Left cardiac atrium (tissue), 4 donors: ENCODE results near the gene KRT3. TPM values are rescaled to one million over a fixed set of nuclear protein-coding genes. Genes with fewer than 3 reads are reported as not detected.

Experiments
- ATAC-seq, 2 donors: fragments of 200-7000 bp; cut with Tn5 transposase; one replicate each; pipeline ENCODE4 v1.9.1; 2020; ENCODE audit warnings: mild to moderate bottlenecking in 2 of 2, moderate library complexity in 2 of 2
- DNase-seq: peaks from one replicate; pipeline ENCODE4 v3.0.0-alpha.2; 2020
- intact Hi-C, 2 donors: fragments of 100-400 bp; cut with DNase I; formaldehyde crosslinking; loops; one replicate each; pipeline versions ENCODE4 v1.14.1 to v1.15.1; 2022 to 2023
- long read RNA-seq: library from polyadenylated mRNA; unstranded; transcript quantifications from one replicate; pipeline ENCODE4 v2.0.0, GENCODE V29; 2021
- total RNA-seq, 2 donors: library from RNA; stranded (reverse); fragmentation: NEBNext Ultra II Directional; extraction: Animal tissue kit (Norgen Biotek cat#: 25700); gene quantifications; one replicate each; pipeline ENCODE4 v1.2.1, GENCODE V29; 2021
- donor health status: DM: no; HTN: yes; CAD: no.
- donor health status: DM: no; HTN: yes; CAD: no; lungs with severe emphysema.
- donor health status: DM: yes; HTN: yes; CAD: no.
- donor health status: Dilated cardiomyopathy.

Gene KRT3
- total RNA-seq: not detected
- long read RNA-seq: 0 reads

DNA sequence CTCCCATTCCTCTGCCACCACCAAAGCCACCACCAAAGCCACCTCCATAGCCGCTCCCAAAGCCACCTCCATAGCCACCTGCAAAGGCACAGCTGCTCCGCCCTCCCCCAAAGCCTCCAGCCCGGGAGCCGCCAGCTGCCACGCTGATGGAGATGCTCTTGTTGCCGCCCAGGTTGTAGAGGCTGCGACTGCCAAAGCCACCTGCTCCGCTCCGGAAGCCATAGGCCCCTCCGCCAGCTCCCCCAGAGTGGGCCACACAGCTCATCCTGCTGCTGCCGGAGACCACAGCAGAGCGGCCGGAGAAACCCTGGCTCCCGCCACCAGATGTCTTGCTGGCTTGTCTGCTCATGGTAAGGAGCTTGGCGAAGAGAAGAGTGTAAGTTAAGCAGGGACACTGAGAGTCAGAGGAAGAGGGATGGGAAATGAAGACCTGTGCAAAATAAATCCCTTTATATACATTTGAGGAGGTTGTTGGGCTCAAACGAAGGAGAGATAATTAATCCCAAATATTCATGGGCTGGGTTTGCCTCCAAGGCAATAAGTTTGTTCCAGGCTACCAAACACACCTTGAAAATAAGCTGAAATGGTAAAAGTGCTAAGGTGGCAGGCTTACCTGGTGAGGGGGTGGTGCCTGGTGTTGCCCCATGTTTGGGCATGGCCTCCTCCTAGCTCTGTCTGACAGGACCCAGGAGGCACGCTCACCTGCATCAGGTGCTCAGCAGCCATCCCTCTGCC lies at the start of gene KRT3:
TSS of gene KRT3 (minus strand) at position 424 of the 735 bp plus-strand sequence. CDS start at position 349, 75 bp downstream.
- intact Hi-C loops: no loop called here
- ATAC-seq: no peak
- no peak for DNase-seq

DNA sequence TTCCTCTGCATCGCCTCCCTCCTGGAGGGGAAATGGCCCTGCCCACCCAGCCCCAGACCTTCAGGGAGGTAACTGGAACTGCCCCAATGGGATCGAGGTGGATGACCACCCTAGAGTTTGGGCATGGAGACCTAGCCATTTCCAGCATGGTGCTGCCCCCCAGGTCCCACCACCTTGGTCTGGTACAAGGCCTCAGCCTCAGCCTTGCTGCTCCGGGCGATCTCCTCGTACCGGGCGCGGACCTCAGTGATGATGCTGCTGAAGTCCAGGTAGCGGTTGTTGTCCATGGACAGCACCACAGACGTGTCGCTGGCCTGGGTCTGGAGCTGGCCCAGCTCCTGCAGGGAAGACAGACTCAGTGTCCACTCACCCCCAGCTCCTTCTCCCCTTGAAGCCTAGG lies 48.5 kb upstream of the KRT3 start:
- no peak for ATAC-seq
- intact Hi-C loops: no loop called here
- no peak for DNase-seq

DNA sequence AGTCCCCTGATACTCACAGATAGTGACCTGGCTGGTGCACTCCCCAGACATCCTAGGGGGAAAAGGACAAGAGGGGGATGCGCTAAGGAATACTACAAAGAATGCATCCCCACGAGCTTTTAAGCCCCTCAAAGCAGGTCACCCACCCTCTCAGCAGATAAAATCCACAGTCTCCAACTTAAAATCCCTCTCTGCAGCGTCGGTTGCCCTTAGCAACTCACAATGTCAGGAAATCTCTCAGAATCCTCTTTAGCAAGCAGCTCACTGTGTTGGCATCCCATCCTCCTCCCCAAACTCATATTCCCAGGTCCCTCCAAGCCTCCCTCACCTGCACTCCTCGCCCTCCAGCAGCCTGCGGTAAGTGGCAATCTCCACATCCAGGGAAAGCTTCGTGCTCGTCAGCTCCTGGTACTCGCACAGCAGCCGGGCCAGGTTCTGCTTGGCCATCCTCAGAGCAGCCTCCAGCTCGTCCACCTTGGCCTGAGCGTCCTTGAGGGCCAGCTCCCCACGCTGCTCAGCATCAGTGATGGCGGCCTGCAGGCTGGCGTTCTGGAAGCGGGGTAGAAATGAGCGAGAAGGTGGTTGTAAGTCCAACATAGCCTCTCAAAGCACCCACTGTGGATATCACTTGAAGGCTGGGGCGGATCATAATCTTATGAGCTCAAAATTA lies 43.7 kb upstream of the KRT3 start:
- ATAC-seq: no peak
- no peak for DNase-seq
- intact Hi-C loops: no loop called here

DNA sequence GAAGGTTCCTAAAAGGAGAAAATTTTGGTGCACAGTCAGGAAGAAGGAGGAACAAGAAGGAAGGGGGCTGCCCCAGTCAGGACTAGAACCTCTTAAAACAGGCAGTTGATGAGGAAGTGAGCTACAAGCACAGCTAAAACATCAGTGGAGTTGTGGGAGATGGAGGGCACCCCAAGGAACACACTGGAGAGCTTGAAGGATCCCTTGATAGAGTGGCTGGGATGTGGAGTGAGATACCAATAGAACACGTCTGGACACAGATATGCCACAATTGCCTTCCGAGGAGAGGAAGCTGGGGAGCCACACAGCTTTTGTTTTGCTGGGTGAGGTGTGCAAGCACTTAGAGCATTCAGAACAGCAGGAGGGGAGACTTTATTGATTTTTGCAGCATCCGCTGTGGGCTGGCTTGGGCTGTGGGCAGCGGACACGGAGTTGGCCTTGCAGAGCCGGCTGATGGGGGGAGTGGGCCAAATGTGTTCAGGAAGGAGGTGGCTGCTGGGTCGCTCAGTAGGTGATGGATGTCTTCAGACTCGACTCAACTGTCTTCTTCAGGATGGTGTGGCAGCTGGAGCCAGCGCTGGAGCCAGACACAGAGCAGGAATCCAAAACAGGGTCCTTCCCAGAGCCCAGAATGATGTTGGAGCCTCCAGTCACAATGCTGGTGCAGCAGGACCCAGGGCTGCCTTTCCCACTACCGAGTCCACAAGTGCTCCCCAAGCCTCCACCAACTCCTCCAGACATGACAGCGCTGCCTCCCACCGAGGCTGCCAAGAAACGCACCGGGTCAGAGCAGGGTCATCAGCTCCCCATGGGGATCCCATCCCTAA lies 42.9 kb upstream of the KRT3 start:
- DNase-seq: no peak
- ATAC-seq: no peak
- intact Hi-C loops: no loop called here

DNA sequence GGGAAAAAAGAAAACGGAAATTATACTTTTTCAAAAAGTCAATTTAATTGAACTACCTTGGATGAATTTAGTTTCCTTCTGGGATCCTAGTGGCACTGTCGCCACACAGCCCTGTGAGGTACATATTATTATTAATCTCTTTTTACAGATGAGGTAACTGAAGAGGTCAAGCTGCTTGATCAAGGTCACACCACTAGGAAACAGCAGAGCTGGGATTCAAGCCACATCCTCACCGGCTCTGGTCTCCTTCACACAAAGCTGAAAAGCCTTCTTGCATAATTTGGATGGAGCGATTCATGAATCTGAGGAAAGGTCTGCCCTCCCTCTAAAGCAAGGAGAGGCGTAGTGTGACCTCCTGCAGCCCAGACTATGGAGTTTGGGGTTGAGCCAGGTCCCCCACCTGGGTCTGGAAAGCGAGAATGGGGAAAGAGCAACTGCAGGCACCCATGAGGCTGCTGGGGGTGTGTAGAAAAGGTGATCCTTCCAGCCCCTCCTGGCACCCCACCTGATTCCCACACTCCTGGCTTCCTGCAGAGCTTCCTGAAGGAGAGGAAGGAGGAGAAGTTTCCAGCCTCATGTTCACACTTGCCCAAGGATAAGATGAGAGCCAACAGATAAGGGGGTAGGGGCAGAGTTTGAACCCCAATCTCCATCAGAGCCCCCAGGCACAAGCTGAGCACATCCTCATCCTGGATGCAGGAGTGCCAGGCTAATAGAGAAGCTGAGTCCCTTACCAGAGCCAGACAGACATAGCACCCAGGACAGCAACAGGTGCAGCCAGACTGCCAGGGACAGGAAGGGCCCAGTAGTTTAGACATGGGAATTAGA lies 42.1 kb upstream of the KRT3 start:
- no peak for DNase-seq
- ATAC-seq: no peak
- intact Hi-C loops: no loop called here

DNA sequence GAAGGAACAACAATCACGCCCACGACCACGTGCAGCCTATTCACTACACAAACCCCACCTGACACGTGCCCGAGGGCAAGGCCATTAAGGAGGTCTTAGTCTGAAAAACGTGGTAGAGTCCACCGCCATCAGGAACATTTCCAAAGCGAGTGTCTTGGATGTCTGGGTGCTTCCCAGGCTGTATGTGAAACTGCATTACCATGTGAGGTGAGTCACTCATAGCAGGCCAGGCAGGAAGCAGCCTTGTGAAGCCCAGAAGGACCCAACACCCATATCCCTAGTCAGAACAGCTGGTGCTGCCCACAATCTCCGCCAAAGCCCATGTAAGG lies 41.5 kb upstream of the KRT3 start:
- intact Hi-C loops: no loop called here
- DNase-seq (no peak), ATAC-seq (no peak)

DNA sequence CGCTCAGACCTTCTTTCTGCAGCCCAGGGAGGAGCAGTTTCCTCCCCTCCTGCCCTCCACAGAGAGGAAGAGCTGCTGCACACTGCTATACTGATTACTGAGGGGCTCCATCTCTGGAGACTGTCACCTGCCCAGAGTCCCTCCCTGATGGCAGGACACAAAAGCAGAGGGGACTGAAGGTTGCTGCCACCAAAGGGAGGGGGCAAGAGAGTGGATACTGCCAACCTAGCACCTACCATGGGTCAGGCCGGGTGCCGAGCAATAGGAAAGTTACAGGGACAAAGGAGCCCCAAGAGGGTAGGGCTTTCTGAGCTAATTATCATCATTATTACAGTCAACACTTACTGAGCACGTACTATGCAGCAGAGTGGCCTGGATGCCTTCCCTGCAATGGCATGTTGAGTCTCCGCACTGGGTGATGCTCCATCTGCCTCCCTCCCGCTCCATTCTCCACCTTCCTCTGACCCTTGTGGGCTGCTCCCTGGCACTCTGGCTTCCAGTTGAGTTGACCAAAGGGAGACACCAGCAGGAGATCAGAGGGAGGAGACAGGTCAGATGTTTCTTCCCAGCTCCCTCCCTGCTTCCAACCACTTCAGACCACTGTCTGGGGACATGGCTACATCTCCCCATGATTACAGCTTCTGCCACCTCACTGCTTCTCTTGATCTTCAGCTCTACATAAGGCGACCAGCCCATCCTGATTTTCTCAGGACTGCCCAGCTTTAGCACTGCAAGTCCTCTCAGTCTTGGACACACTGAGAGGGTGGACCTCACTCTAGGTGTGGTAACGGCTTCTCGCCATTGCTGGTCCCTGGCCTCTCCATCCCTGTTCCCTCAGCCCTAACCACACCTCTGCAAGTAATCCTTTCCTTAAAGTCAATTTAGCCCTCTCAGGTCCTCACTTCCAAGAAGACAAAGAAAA lies 40.8 kb upstream of the KRT3 start:
- DNase-seq (no peak), ATAC-seq (no peak)
- intact Hi-C loops: no loop called here

DNA sequence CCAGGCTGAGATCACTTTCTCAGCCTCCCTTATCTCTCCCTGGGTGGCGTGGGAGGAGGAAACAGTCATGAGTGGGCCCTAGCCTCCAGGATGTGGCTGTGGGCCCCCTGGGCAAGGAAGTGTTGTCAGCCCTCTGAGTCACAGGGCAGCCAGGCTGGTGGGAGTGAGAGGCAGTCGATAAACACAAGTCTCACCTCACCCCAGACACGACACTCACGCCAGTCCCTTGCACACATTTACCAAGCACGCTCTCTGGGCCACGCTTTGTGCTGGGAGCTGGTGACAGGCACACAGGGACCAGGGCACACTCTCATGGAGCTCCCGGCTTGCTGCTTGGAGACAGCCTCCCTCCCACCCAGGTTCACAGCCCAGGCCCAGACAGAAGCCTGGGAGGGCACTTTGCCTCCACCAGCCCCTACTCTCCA lies 40.1 kb upstream of the KRT3 start:
- intact Hi-C loops: no loop called here
- DNase-seq: no peak
- ATAC-seq: peak in 1 of 2 donors; percentile 21

DNA sequence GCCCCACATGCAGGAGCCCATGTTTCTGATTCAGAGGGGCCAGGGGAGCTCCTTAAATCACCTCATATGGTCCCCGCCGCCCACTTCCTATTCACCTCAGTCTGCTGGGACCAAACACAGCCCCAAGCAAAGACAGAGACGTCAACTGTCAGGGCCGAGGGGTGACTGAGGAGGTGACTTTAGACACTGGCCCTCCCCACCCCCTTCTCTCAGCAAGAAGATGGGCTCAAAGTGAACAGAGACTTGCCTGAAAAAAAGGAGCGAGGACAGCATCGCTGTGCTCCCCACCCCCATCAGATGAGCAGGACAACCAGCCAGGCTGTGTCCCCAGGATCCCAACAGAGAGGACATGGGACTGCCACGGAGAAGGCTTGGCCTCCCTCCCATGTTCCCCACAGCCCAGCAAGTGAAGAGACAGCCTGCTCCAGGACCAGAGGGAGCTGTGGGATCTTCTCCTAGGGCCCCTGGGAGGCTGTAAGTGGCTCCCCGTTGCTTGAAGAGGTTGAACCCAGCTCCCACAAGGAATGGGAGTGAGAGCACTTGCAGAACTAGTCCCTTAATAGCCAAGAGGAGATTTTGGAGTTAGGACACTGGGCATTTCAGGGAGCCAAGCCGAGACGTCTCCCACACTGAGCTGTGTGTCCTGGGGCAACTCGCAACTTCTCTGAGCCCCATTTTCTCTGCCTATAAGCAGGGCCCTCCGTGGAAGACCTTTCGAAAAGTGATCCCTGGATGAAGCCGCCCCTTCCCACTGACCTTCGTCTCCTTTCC lies 39.5 kb upstream of the KRT3 start:
- ATAC-seq (no peak), DNase-seq (no peak)
- intact Hi-C loops: no loop called here

DNA sequence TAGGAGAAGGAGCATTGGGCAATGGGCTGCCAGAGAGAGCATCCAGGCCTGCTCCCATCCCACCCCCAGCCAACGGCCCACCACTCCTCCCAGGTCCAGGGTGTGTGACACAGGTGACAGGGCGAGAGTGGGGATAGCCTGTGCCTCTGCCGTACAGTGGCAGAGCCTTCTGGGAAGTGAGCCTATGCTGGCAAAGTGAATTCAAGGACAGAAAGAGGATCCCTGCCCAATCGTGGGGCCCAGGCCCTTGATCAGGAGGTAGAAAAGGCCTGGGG lies 38.7 kb upstream of the KRT3 start:
- intact Hi-C loops: no loop called here
- no peak for DNase-seq
- no peak for ATAC-seq

DNA sequence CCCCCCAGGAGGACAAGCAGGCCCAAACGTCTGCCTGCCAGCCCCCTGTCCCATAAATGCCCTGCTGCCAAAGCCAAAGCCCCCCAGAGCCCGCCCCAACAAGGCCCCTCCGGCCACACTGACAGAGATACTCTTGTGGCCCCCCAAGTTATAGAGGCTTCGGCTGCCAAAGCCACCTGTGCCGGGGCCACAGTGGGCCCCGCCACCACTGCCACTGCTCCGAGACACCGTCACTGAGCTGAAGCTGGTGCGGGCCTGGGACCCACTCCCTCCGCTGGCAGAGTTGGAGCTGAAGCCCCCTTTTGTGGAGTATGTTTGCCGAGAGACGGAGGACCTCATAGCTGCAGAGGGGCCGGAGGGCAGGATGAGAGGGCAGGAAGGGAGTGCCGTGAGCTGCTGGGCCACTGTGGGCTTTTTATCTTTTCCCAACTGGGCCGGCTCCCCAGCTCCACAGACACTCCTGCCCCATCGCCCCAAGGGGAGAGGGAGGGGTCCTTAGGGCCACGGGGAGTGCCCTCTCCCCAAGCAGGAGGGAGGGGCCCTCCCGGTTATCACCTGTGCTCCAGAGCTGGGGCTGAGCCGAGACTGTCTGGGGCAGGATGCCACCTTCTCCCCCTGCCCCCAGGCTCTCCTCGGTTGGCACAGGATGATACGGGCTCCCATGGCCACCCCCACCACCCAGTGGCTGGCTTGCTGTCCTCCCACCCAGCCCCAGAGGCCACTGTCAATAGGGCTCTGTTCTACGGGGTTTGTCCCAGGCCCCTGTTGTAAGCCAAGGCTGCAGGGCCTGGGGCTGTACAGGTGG lies 38.2 kb upstream of the KRT3 start, which contains the start of gene KRT79:
TSS of gene KRT79 (minus strand) at position 390 of the 805 bp plus-strand sequence. CDS start at position 339, 51 bp downstream.
- no peak for DNase-seq
- intact Hi-C loops: no loop called here

DNA sequence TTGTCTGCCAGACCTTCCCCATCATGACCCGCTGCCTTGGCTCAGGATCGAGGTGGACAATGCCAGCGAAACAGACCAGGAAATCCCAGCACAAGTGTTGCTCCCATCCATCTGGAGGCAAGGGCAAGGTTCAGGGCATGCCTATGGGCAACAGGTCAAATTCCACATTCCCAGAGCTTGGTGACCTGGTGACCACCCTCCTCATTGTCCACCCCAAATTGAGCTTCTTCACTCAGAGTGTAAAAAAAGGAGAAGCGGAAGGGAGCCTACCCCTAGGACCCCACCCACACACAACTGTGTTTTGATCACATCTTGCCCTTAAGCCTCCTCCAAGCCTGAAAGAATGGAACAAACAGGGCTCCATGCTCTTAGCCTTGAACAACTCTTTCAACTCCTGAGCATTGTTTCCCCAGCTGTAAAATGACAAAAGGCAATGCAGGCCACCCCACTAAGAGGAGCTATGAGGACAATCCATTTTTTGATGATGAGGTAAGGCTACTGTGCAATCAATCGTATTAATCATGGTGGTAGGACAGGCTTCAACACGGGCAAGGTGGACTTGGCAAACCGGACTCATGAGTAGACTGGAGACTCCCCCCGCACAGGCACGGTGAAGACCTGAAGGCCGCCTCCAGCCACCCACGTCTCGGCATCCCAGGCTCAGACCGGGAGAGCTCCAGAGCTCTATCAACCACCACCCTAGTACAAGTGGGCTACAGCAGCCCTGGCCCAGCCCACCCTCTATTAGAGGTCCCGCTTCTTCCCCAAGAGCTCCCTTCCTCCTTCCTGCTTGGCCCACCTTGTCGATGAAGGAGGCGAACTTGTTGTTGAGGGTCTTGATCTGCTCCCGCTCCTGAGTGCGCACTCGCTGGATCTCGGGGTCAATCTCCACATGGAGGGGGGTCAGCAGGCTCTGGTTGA lies 37.3 kb upstream of the KRT3 start:
- no peak for ATAC-seq
- intact Hi-C loops: no loop called here
- DNase-seq: no peak

More for the DNA sequence above, 38.2 kb upstream of the KRT3 start, which contains the start of gene KRT79:
- ATAC-seq: no peak

DNA sequence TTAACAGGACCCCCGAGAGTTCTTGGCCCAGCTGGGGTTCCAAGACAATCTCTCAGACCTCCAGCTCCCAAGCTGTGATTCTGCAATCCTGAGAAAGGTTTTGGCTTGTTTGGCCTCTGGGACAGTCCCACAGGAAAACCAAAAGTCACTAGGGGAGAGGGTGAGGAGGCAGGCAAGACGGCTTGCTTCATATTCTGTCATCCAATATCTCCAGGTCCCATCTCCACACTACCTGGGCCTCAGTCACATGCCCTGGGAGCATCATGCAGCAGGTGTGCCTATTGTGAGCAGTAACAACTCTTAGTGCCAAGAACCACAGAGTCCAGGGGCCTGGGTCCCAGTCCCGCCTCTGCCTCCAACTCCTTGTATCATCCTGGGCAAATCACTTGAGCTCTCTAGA lies 36.5 kb upstream of the KRT3 start:
- peak in 1 of 2 donors; percentile 41 for ATAC-seq
- intact Hi-C loops: no loop called here

DNA sequence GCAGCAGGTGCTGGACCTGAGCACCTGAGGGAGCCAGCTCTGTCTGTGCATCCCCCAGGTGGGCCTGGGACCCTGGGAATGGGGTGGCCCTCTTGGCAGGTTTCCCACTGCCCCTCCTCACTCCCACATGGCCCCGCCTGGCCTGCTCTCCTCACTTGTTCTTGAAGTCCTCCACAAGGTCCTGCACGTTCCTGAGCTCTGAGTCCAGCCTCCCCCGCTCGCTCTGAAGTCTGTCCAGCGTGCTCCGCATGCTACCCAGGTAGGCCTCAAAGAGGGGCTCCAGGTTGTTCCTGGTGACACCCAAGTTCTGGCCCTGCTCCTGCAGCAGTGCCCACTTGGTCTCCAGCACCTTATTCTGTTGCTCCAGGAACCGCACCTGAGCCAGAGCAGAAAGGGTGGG lies 35.3 kb upstream of the KRT3 start:
- DNase-seq (no peak), ATAC-seq (no peak)
- intact Hi-C loops: no loop called here

More for the DNA sequence above, 36.5 kb upstream of the KRT3 start:
- DNase-seq: no peak

DNA sequence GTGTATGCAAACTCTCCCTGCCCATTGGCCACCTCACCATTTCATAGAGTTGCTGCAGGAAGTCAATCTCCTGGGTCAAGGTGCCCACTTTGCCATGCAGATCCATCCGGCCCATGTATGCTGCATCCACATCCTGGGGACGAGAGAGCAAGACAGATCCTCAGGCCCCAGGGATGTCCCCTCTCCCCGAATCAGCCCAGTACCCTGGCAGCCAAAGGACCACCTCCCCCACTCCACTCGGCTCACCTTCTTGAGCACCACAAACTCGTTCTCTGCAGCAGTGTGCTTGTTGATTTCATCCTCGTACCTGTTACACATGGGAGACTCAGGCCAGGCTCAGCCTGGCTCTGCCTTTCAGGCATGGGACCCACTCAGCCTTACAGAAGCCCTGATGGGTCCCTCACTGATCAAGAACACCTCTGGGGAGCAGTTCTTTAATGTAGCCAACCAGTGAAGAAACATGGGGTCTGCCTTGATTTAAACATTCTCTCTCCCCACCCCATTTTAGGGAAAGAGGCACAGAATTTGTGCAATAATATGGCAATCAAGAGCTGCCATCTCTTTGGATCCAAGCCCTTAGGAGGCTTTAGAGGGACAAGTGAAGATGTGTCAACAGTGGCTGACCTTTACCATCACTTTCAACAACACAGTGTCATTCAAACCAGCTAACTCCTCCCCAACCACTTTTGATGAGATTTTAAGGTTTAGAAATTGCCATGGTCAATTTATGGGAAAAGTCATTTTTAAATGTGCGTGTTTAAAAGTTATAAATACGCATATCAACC lies 34.3 kb upstream of the KRT3 start:
- no peak for DNase-seq

More for the DNA sequence above, 34.3 kb upstream of the KRT3 start:
- intact Hi-C loops: no loop called here
- ATAC-seq: no peak
